Neural progenitor cell (in vitro differentiated cells): ENCODE data around the gene OR1J2. TPM values are rescaled to one million over a fixed set of nuclear protein-coding genes. Genes with fewer than 3 reads are reported as not detected.

Experiments
- DNase-seq: peaks from one replicate; pipeline ENCODE4 v3.0.0-alpha.2; 2016; ENCODE audit warnings: low spot score
- H2AFZ ChIP-seq: fragments of 200-600 bp; sonication (generic); replicated peaks from 2 replicates; pipeline ENCODE4 v1.6.1; 2016; ENCODE audit warnings: antibody characterized with exemption
- H3F3A ChIP-seq: fragments of 200-600 bp; sonication (generic); 2 replicates; pipeline ENCODE4 v1.6.1; 2016; ENCODE audit warnings: antibody characterized with exemption, low read depth
- H3K27ac ChIP-seq: fragments of 200-600 bp; sonication (generic); 2 replicates; pipeline ENCODE4 v1.5.1; 2016; ENCODE audit warnings: mild to moderate bottlenecking
- H3K27me3 ChIP-seq: fragments of 200-600 bp; sonication (generic); 2 replicates; pipeline ENCODE4 v1.6.1; 2016; ENCODE audit warnings: mild to moderate bottlenecking, moderate library complexity
- H3K36me3 ChIP-seq: fragments of 200-600 bp; sonication (generic); 2 replicates; pipeline ENCODE4 v1.5.1; 2016
- H3K4me1 ChIP-seq: fragments of 200-600 bp; sonication (generic); 2 replicates; pipeline ENCODE4 v1.6.1; 2016; ENCODE audit warnings: mixed run types
- H3K4me2 ChIP-seq: fragments of 200-600 bp; sonication (generic); 2 replicates; pipeline ENCODE4 v1.6.1; 2016
- H3K4me3 ChIP-seq: fragments of 200-600 bp; sonication (generic); 2 replicates; pipeline ENCODE4 v1.5.1; 2016
- H3K79me2 ChIP-seq: fragments of 200-600 bp; sonication (generic); 2 replicates; pipeline ENCODE4 v1.6.1; 2016; ENCODE audit warnings: low read depth
- H3K9ac ChIP-seq: fragments of 200-600 bp; sonication (generic); 2 replicates; pipeline ENCODE4 v1.6.1; 2016
- H3K9me3 ChIP-seq: fragments of 200-600 bp; sonication (generic); 2 replicates; pipeline ENCODE4 v1.5.1; 2016; ENCODE audit warnings: low read depth
- H4K20me1 ChIP-seq: fragments of 200-600 bp; sonication (generic); 2 replicates; pipeline ENCODE4 v1.6.1; 2016; ENCODE audit warnings: low read depth
- H3K27ac Mint-ChIP-seq: 3 replicates; pipeline ENCODE4 v1.8.0; 2021; ENCODE audit warnings: mixed read lengths
- H3K27me3 Mint-ChIP-seq: 2 replicates; pipeline ENCODE4 v1.8.0; 2022; ENCODE audit warnings: low read depth, mild to moderate bottlenecking, inconsistent platforms, moderate library complexity, mixed read lengths; ENCODE audit not compliant: insufficient read depth
- H3K36me3 Mint-ChIP-seq: 3 replicates; pipeline ENCODE4 v1.8.0; 2021; ENCODE audit warnings: mixed read lengths
- H3K4me1 Mint-ChIP-seq: 3 replicates; pipeline ENCODE4 v1.8.0; 2021; ENCODE audit warnings: mixed read lengths
- H3K4me3 Mint-ChIP-seq: 3 replicates; pipeline ENCODE4 v1.8.0; 2021; ENCODE audit warnings: mild to moderate bottlenecking, moderate library complexity, mixed read lengths
- H3K9me3 Mint-ChIP-seq: 3 replicates; pipeline ENCODE4 v1.8.0; 2020; ENCODE audit warnings: mixed read lengths
- CTCF ChIP-seq: fragments of 200-600 bp; sonication (generic); IDR thresholded peaks from 2 replicates; pipeline ENCODE4 v1.5.1; 2017; ENCODE audit warnings: antibody characterized with exemption, mild to moderate bottlenecking
- EZH2 ChIP-seq: fragments of 200-600 bp; sonication (generic); IDR thresholded peaks from 2 replicates; pipeline ENCODE4 v1.6.1; 2017; ENCODE audit warnings: antibody characterized with exemption, mild to moderate bottlenecking, moderate library complexity
- EZH2phosphoT487 ChIP-seq: fragments of 200-600 bp; sonication (generic); IDR thresholded peaks from 2 replicates; pipeline ENCODE4 v1.6.1; 2017; ENCODE audit warnings: antibody characterized with exemption
- total RNA-seq: library from RNA; depleted of rRNA; stranded (reverse); fragments of >200 nt; gene quantifications from 2 replicates; pipeline ENCODE4 v1.2.3, GENCODE V29; 2015; ENCODE audit warnings: low replicate concordance

OR1J2 gene
- total RNA-seq, 1 donor from 2014 or later: not detected

DNA sequence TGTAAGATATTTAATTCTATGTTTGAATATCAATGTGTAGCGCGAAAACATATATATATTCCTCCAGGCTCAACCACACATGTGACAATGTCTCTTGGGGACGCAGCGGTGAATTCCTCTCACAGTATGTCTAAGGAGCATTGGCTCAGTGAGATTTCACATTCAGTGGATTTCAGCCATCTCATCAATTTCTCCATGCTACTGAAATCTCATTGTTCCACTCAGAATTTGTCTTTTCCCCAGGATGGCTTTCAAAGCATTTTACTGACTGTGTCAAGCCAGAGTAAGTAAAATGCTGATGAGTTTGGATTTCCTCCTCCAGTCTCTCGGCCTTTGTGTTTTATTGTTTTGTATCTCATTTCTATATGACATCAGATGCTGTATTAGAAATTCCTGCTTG is 31.5 kb upstream of the OR1J2 start:
- no peaks in the 10 kb centered on the region for H4K20me1 ChIP-seq
- TF ChIP-seq CTCF: no peak
- no peak for TF ChIP-seq EZH2
- TF ChIP-seq EZH2phosphoT487: no peak
- H3K27ac Mint-ChIP-seq: no peak overlapping the region

GRCh38 chr9:122498883-122499288 is 11.7 kb upstream of the OR1J2 start:
- peak; percentile 24 for DNase-seq
- H3F3A ChIP-seq: no peaks in the 10 kb centered on the region

More for the DNA sequence above, 31.5 kb upstream of the OR1J2 start:
- no peak overlapping the region for H3K4me3 Mint-ChIP-seq
- H3K9me3 Mint-ChIP-seq: no peaks in the 10 kb centered on the region
- H3K4me2 ChIP-seq: no peak overlapping the region
- no peak overlapping the region for H2AFZ ChIP-seq
- no peaks in the 10 kb centered on the region for H3K27me3 ChIP-seq
- H3K4me3 ChIP-seq: no peak overlapping the region
- H3K79me2 ChIP-seq: no peaks in the 10 kb centered on the region
- H3K27me3 Mint-ChIP-seq: peaks cover 11% of the 10 kb centered on the region
- no peaks in the 10 kb centered on the region for H3F3A ChIP-seq
- no peaks in the 10 kb centered on the region for H3K4me1 Mint-ChIP-seq
- no peaks in the 10 kb centered on the region for H3K36me3 ChIP-seq
- no peak overlapping the region for H3K9ac ChIP-seq
- H3K27ac ChIP-seq: no peak overlapping the region
- no peaks in the 10 kb centered on the region for H3K36me3 Mint-ChIP-seq
- H3K4me1 ChIP-seq: no peaks in the 10 kb centered on the region
- DNase-seq: no peak
- H3K9me3 ChIP-seq: no peaks in the 10 kb centered on the region

GRCh38 chr9:122506964-122507363 is 3.6 kb upstream of the OR1J2 start:
- Histone ChIP-seq H3K27ac (no peak overlapping the region), H3K9ac (no peak overlapping the region), H3K27me3 (no peaks in the 10 kb centered on the region), H3K36me3 (no peaks in the 10 kb centered on the region), H3K4me1 (no peaks in the 10 kb centered on the region), H3K4me3 (no peak overlapping the region), H4K20me1 (no peaks in the 10 kb centered on the region), H3K9me3 (peaks cover 2% of the 10 kb centered on the region), H3K79me2 (no peaks in the 10 kb centered on the region), H3K4me2 (no peak overlapping the region), H3F3A (no peaks in the 10 kb centered on the region), H2AFZ (no peak overlapping the region)
- no peaks in the 10 kb centered on the region for H3K36me3 Mint-ChIP-seq
- no peak overlapping the region for H3K27ac Mint-ChIP-seq
- no peaks in the 10 kb centered on the region for H3K9me3 Mint-ChIP-seq
- DNase-seq: no peak
- TF ChIP-seq EZH2phosphoT487 (no peak), CTCF (no peak)
- H3K4me1 Mint-ChIP-seq: no peaks in the 10 kb centered on the region
- no peak overlapping the region for H3K4me3 Mint-ChIP-seq
- H3K27me3 Mint-ChIP-seq: peaks cover 8% of the 10 kb centered on the region

More at GRCh38 chr9:122498883-122499288, 11.7 kb upstream of the OR1J2 start:
- Histone ChIP-seq H4K20me1 (no peaks in the 10 kb centered on the region), H3K27me3 (no peaks in the 10 kb centered on the region), H3K9me3 (no peaks in the 10 kb centered on the region), H2AFZ (no peak overlapping the region), H3K9ac (no peak overlapping the region), H3K36me3 (no peaks in the 10 kb centered on the region), H3K27ac (no peak overlapping the region), H3K4me3 (no peak overlapping the region), H3K4me2 (no peak overlapping the region), H3K4me1 (no peaks in the 10 kb centered on the region), H3K79me2 (no peaks in the 10 kb centered on the region)
- H3K4me3 Mint-ChIP-seq: no peak overlapping the region
- no peaks in the 10 kb centered on the region for H3K9me3 Mint-ChIP-seq
- peak; percentile 64 for TF ChIP-seq CTCF
- no peak for TF ChIP-seq EZH2
- no peaks in the 10 kb centered on the region for H3K36me3 Mint-ChIP-seq
- H3K27ac Mint-ChIP-seq: no peak overlapping the region
- H3K4me1 Mint-ChIP-seq: no peaks in the 10 kb centered on the region
- peaks cover 10% of the 10 kb centered on the region for H3K27me3 Mint-ChIP-seq
